ENCODE measurements around the gene WNT7A. TPM values are rescaled to one million over a fixed set of nuclear protein-coding genes. Genes with fewer than 3 reads are reported as not detected.

WNT7A gene
- total RNA-seq, 1 donor from 2014 or later = not detected

GRCh38 chr3:13843351-13843750 is 36.5 kb downstream of the WNT7A start:
- no peak for TF ChIP-seq CTCF (IDR thresholded peaks at IDR 0.05; ENCODE audit: partially characterized antibody, unreplicated experiment)
- Mint-ChIP-seq H3K9me3 (ENCODE audit: unreplicated experiment) (no peaks in the 10 kb centered on the region), H3K4me1 (ENCODE audit: low read depth, unreplicated experiment) (no peaks in the 10 kb centered on the region), H3K36me3 (ENCODE audit: unreplicated experiment) (no peaks in the 10 kb centered on the region), H3K27me3 (ENCODE audit: unreplicated experiment) (peaks cover 6% of the 10 kb centered on the region), H3K27ac (ENCODE audit: unreplicated experiment) (no peak overlapping the region), H3K4me3 (ENCODE audit: unreplicated experiment) (no peak overlapping the region)
- no peak for DNase-seq

- no peak overlapping the region for H3K27ac Mint-ChIP-seq (ENCODE audit: unreplicated experiment)
- H3K9me3 Mint-ChIP-seq (ENCODE audit: unreplicated experiment) = no peaks in the 10 kb centered on the region
- TF ChIP-seq CTCF (IDR thresholded peaks at IDR 0.05; ENCODE audit: partially characterized antibody, unreplicated experiment) = no peak
These were observed 37.6 kb downstream of the WNT7A start for GRCh38 chr3:13842226-13842625.

GRCh38 chr3:13841826-13842225 is 38.0 kb downstream of the WNT7A start:
- H3K27ac Mint-ChIP-seq (ENCODE audit: unreplicated experiment) = no peak overlapping the region
- no peak for DNase-seq
- TF ChIP-seq CTCF (IDR thresholded peaks at IDR 0.05; ENCODE audit: partially characterized antibody, unreplicated experiment) = no peak
- peaks cover 5% of the 10 kb centered on the region for H3K27me3 Mint-ChIP-seq (ENCODE audit: unreplicated experiment)
- H3K4me3 Mint-ChIP-seq (ENCODE audit: unreplicated experiment) = no peak overlapping the region
- no peaks in the 10 kb centered on the region for H3K36me3 Mint-ChIP-seq (ENCODE audit: unreplicated experiment)
- H3K4me1 Mint-ChIP-seq (ENCODE audit: low read depth, unreplicated experiment) = no peaks in the 10 kb centered on the region
- no peaks in the 10 kb centered on the region for H3K9me3 Mint-ChIP-seq (ENCODE audit: unreplicated experiment)

More at GRCh38 chr3:13842226-13842625, 37.6 kb downstream of the WNT7A start:
- DNase-seq = no peak
- Mint-ChIP-seq H3K4me1 (ENCODE audit: low read depth, unreplicated experiment) (no peaks in the 10 kb centered on the region), H3K36me3 (ENCODE audit: unreplicated experiment) (no peaks in the 10 kb centered on the region), H3K4me3 (ENCODE audit: unreplicated experiment) (no peak overlapping the region), H3K27me3 (ENCODE audit: unreplicated experiment) (peaks cover 5% of the 10 kb centered on the region)

GRCh38 chr3:13841141-13841540 is 38.7 kb downstream of the WNT7A start:
- Mint-ChIP-seq H3K9me3 (ENCODE audit: unreplicated experiment) (peaks cover 2% of the 10 kb centered on the region), H3K27ac (ENCODE audit: unreplicated experiment) (no peak overlapping the region), H3K36me3 (ENCODE audit: unreplicated experiment) (no peaks in the 10 kb centered on the region), H3K4me3 (ENCODE audit: unreplicated experiment) (no peak overlapping the region), H3K27me3 (ENCODE audit: unreplicated experiment) (peaks cover 2% of the 10 kb centered on the region), H3K4me1 (ENCODE audit: low read depth, unreplicated experiment) (no peaks in the 10 kb centered on the region)
- no peak for DNase-seq
- TF ChIP-seq CTCF (IDR thresholded peaks at IDR 0.05; ENCODE audit: partially characterized antibody, unreplicated experiment) = no peak

GRCh38 chr3:13840456-13840855 is 39.4 kb downstream of the WNT7A start:
- no peak for TF ChIP-seq CTCF (IDR thresholded peaks at IDR 0.05; ENCODE audit: partially characterized antibody, unreplicated experiment)
- H3K4me1 Mint-ChIP-seq (ENCODE audit: low read depth, unreplicated experiment) = no peaks in the 10 kb centered on the region
- no peak overlapping the region for H3K4me3 Mint-ChIP-seq (ENCODE audit: unreplicated experiment)
- H3K9me3 Mint-ChIP-seq (ENCODE audit: unreplicated experiment) = peaks cover 2% of the 10 kb centered on the region
- no peak overlapping the region for H3K27ac Mint-ChIP-seq (ENCODE audit: unreplicated experiment)
- DNase-seq = no peak
- H3K27me3 Mint-ChIP-seq (ENCODE audit: unreplicated experiment) = peaks cover 4% of the 10 kb centered on the region
- no peaks in the 10 kb centered on the region for H3K36me3 Mint-ChIP-seq (ENCODE audit: unreplicated experiment)
